NCI-H1436 treated with DMSO at 0.1 percent for 48 hours (cell line): ENCODE results near the gene ENTPD2.

ENCODE experiments used
- DNase-seq: peaks from one replicate; lab custom pipeline; 2025; lab: John Stamatoyannopoulos, UW

The ENTPD2 gene

DNA sequence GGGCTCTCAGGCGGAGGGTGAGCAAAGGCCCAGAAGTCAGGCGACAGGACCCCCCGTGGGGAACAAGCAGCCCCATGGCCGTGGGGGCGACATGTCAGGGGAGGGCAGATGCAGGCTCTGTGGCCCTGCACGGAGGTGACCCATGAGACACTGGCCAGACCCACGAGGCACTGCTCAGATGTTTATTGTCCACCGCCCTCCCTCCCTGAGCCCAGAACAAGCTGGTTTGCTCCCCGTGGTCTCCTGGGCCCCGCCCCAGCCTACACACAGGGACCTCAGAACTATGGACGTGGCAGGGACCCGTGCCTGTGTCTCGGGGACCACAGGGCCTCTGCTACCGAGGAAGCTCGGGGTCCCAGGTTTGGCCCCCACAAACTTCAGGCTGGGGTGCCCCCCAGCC is 23.9 kb downstream of the ENTPD2 start:
- no peak for DNase-seq

DNA sequence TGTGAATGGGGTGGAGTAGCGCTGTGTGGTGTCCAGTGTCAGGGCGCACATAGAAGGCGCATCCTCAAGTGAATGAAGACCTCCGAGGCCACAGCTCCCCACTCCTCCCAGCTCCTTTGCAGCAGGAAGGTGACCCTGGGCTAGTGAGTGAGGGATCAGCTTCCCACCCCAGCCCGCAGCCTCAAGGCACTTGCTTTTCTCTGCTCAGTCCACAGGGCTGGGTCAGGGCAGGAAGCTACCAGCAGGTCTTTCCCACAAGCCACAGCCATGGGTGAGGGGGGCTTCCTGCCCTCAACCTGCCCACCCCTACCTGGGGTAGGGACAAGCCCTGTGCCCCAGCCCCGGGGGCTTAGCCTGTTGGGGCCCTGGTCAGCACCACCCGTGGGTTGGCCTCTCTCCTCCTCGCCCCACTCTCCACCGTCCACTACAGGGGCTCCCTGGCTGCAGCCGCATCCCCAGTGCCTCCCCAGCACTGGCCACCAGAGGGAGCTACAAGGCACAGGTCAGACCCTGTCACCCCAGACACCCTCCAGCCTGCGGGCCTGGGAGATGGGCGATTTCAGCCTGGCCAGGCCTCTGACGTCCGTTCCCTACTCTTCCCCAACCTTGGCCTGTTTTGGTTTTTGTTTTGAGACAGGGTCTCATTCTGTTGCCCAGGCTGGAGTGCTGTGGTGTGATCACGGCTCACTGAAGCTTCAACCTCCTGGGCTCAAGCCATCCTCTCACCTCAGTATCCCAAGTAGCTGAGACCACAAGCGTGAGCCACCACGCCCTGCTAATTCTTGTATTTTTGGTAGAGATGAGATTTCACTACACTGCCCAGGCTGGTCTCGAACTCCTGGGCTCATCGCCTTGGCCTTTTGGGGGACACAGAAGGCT is 24.6 kb downstream of the ENTPD2 start:
- no peak for DNase-seq

DNA sequence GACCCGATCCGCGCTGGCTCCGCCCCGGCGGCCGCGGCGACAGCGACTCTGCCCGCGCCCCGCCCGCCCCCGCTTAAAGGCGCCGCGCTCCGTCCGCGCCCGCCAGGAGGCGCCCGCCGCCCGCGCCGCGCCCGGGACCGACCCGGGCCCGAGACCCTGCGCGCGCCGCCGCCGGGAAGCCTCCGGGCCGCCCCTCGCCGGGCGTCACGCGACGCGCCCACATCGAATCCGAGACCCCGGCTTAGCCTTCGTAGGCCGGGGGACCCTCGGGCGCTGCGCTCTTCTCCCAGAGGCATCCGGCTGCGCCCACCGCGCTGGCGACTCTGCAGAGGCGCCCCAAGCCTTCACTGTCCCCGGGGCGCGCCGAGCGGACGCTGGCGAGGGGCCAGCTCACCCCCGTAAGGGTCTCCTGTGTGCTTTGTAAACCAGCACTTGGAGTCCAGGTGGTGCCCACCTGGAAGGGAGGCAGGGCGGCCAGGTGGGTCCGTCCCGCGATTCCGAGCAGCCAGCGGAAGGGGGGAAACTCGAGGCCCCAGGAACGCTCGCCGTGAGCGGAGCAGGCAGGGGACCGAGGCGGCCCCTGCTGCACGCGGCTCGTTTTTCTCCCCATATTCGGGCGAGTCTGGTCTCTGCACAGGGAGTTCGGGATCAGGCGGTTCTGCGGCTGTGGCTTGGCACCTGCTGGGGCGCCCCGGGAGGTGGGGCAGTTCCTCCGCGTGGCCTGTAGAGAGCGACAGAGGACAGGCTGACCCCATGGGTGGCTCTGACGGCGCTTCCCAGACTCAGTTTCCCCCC is 25.4 kb downstream of the ENTPD2 start:
- DNase-seq, result no peak

DNA sequence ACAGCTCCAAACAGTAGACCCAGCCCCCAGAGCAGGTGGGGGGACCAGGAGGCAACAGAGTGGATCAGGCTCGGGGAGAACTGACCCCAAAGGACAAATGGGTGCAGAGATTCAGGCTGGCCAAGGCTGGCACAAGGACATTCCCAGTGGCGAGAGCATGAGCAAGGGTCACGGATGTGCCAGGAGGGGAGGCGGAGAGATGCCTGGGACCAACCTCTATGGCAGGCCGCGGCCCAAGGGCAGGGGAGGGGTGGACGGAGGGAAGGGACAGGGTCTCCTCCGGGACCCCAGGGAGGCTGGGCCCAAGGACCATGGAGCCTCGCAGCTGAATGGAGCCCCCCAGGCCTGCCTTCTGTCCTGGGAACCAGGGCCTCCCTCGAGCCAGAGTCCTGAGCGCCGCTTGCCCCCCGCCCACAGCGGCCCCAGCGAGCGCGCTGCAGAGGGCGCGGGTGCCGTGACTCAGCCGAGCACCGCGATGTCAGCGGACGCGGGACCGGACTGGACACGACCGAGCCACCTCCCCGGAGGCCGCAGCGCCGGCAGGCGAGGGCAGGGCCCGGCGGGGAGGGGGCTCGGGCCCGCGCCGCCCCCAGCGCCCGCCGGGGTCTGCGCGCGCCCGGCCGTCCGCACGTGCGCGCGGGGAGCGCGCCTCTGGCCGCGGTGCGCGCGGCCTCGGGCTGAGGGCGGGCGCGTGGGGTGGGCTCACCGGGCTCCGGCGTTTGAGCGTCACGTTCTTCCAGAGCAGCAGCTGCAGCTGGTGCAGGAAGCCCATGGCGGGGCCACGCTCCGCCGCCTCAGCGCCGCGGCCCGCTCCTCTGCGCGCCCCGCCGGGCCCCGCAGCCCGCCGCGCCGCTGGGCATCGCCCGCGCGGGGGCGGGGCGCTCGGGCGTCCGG is 26.2 kb downstream of the ENTPD2 start, which contains the start of gene ABCA2:
Gene ABCA2, minus strand, starts transcription at position 869 of the 894 bp plus-strand sequence. Its CDS starts 97 bp downstream, at position 772.
- DNase-seq, result no peak

DNA sequence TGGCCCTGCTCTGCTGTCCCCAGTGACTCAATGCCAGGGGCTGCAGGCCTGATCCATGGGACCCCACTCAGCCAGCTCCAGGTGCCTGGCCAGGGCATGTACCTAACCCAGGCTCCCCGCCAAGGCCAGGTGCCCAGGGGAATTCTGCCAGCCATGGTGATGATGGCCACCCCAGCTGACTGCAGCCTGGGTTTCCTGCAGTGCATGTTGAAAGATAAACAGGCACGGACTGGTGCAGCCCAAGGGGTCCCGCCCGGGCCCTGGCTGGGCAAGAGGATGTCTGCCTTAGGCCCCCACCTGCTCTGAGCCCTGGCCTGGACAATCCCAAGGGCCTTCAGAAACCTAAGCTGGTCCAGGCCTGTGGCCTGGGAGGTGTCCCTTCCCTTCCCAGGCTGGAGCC is 27.0 kb downstream of the ENTPD2 start:
- DNase-seq, result no peak

DNA sequence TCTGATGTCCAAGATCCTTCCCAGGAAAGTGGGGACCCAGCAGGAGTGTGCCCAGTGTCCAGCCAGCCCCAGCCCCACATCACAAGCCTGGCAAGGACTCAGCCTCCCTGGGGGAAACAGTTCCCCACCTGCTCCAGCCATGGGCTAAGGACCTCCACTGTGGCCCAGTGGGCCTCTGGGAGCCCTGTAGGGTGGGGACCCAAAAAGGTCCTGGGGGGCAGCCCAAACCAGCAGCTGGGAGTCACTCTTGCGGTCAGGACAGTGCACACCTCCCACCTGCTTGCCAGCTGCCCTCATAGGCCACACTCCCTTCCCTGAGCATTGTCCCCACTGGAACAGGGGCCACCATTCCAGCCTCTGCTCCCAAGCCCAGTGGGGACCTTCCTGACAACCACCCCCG is 27.5 kb downstream of the ENTPD2 start:
- no peak for DNase-seq

DNA sequence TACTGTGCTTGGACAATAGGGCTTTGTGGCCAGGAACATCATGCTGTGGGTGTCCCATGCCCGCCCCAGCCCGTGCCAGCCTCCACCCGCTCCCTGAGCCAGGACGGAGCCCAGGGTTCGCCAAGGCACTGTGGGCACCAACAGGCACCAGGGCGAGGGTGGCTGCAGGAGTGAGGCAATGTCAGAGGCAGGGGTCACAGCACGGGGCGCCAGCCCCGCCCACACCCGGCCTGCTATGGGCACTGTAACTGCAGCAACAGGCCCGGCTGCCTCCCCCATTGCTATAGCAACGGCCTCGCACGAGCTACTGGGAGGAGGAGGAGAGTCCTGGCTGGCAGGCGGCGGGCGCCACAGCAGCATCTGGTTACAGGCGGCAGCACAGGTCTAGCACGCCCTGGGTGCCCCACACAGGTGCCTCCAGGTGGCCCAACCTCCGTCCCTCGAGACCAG is 28.3 kb downstream of the ENTPD2 start:
- peak; percentile 62 for DNase-seq

DNA sequence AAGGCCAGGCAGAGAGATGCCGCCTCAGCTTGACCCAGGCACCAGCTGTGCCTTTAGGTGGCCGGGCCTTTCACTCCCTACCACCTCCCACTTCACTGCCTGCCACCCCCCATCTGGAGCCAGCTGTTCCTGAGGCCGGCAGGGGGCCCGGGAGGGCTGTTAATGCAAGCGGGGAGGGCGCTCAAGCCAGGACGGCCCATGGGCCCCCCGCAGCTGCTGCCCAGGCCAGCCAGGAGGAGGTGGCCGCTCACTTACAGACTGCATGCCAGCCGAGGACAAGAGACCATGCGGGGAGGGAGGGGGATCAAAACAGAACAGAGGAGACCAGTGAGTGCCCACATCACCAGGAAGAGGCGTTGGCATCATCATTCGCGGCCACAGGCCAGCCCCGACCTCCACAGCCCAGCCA is 30.3 kb downstream of the ENTPD2 start:
- no peak for DNase-seq

DNA sequence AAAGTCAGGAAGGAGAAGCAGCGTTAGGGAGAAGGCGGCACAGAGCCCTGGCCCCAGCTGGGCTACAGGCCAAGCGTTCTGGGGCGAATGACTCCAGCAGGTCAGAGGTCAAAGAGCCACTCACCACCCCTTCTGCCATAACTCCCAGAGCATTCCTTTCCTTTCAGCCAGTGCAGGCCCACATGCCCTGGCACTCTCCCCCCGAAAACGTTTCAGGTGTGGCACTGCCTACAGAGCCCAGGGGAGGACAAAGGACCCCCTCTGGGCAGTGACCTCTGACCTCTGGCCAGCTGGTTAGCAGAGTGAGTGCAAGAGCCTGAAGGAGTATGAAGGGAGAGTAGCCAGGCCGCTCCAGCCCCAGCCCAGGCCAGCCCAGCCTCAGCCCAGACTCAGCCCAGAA is 30.7 kb downstream of the ENTPD2 start:
- no peak for DNase-seq

DNA sequence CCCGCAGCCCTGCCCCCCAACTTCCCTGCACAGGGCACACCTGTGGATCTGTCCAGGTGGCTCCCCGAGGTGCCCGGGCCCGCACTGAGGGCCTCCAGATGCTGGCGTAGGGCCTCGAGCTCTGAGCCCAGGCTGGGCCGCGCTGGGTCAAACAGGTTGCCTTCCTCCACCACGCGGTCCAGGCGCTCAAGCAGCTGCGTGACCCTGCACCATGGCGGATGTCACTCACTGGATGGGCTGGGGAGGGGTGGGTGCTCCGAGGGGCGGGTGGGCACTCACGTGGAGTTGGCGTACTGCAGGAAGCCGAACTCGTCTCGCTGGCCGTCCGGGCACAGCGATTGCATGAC is 31.2 kb downstream of the ENTPD2 start:
- no peak for DNase-seq

DNA sequence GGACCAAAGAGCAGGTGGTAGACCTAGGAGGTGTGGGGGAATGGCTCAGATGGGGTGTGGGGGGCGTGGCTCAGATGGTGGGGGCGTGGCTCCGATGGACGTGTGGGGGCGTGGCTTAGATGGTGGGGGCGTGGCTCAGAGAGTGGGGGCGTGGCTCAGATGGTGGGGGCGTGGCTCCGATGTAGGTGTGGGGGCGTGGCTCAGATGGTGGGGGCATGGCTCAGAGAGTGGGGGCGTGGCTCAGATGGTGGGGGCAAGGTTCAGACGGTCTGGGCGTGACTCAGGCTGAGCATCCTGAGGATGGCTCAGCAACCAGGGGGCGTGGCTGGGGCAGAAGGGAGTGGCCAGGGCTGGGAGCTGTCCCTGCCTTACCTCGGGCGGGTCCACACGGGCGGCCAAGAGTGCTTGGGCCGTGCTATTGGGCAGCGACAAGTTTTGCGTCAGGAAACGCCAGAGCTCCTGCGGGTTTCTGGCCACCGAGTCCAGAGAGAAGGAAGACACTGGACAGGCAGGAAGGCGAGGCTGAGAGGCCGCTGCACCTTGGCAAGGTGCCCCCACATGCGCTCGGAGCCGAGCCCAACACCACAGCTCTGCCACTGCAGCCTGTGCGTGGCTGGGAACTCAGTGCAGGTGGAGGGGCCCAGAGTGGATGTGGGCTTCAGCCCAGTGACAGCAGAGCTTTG is 31.7 kb downstream of the ENTPD2 start:
- no peak for DNase-seq

DNA sequence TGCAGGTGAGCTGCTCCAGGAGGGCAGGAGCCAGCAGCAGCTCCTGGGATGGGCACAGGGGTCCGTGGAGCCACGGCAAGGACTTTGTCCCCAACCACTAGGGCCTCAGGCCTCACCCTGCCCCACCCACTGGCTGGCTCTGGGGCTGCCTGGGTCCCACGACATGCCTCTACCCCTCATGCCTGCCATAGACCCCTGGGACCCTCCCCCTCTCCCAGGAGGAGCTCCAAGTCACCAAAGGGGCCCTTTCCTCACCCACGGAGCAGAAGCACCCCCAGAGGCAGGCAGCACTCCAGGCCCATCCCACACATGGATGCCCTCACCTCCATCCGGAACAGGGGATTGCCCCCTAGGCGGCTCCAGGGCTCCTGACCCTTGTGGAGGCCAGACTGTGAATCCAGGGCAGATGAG is 32.3 kb downstream of the ENTPD2 start:
- no peak for DNase-seq

DNA sequence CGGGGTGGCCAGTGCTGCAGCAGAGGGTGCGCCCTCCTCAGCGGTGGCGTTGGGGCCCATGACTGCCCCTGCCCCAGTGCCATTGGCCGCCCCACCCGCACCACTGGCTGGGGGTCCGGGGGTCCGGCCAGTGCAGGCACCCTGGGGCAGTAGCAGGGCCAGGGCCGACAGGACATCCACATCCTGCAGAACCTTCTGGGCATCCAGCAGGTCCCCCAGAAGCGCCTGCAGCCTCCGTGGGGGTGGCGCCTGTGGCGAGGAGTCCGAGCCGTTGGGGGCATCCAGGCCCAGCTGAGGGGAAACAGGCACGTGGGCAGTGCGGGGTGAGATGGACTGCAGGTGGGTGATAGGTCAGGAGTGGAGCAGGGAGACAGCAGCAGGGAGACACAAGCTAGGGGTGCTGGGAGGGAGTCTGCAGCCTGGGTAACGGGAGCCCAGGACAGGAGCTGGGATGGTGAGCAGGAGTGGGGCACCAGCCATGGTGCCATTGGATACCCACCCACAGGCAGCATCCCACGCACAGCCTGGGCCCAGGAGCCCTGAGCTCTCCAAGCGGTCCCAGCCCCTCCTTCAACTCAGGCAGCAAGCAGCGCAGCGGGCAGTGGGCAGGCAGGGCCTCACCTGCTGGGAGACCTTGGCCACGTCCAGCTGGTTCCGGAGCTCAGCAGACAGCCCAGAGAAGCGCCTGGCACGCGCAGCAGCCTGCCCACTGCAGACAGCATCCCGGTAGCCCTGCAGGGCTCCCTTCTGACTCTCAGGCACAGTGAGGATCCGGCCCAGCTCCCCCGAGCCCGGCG is 32.9 kb downstream of the ENTPD2 start:
- no peak for DNase-seq

DNA sequence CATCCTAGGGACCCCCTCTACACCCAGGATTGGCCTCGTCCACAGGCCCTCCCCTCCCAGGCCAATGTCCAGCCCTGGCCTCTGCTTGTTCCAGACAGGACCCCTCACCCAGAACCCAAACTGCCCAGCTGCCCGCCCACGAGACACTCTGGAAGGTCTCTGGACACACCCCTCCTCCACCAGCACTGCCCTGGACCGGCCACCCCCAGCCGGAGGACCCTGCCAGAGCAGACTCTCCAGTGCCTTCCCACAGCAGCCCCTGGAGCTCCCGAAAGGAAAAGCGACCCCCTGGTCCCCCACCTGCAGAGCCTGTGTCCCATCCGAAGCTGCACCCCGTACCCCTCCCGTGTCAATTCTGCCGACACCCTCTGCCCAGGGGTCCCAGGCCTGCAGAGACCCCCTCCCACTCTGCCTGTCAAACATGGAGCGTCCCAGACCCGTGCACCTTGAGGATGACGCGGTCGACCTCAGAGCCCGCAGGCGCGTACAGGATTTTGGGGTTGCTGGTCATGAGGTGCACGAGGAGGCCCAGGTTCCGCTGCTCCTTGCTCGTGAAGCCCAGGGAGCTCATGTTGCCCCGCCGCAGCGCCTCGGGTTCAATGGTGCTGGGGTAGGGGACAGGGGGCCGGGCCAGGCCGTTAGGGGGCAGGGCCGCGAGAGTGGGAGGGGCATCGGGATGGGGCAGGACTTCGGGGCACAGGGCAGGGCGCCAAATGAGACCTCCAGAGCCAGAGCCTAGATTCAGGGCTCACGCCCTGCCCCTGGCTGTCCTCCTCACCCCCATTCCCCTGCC is 33.8 kb downstream of the ENTPD2 start:
- DNase-seq, result no peak

DNA sequence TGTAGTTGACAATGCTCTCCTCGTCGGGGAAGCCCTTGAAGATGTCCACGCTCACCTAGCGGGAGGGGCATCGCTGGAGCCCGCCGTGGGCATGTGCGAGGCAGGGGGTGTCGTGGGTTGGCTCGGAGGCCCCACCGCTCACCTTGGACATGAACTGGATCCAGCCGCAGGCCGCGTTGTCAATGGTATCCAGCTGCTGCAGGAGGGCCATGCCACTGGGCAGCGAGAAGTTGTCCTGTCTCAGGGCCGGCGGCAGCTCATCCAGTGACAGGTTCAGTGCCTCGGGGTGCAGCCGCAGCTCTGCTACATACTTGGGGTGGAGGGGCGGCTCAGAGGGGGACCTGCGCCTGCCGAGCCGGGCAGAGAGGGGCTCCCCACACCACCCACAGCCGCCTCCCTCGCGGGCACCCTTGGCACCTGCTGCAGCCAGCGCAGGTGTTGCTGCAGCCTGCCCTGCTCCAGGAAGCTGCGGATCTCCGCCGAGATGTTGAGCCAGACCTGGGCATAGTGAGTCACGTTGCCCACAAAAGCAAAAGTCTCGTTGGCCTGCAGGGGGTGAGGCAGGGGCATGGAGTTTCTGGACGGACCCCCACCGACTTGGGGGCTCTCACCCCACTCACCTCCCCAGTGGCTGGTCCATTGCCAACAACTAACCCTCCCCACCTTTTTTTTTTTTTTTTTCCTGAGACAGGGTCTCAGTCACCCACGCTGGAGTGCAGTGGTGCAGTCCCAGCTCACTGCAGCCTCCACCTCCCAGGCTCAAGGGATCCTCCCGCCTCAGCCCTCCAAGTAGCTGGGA is 34.9 kb downstream of the ENTPD2 start:
- DNase-seq, result no peak

DNA sequence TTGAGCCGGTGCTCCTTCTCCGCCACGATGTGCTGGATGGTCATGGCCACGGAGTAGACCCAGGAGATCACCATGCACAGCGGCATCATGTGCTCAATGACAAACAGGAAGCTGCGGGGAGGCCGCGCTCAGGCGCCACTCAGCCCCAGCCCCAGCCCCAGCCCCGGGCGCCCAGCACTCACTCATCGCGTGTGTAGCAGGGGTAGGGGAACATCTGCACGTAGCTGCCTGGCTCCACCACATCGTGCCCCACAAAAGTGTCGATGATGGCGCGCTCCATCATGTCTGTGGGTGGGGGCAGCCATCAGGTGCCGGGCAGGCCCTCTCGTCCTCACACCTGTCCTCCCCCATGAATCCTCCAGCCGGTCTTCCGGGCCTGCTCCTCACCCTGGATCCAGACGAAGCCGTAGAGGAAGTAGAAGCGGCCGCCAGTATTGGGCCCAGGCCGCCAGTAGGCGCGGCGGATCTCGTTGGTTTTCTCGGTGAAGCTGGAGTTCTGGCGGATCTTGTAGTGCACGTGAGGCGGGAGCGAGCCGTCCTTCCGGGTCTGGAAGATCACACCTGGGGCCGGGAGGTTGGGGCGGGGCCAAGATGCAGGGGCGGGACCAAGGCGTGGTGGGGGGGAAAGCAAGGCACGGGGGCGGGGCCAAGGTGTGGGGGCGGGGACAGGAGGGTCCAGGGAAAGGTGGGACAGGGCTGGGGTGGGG is 35.9 kb downstream of the ENTPD2 start:
- DNase-seq, result no peak

DNA sequence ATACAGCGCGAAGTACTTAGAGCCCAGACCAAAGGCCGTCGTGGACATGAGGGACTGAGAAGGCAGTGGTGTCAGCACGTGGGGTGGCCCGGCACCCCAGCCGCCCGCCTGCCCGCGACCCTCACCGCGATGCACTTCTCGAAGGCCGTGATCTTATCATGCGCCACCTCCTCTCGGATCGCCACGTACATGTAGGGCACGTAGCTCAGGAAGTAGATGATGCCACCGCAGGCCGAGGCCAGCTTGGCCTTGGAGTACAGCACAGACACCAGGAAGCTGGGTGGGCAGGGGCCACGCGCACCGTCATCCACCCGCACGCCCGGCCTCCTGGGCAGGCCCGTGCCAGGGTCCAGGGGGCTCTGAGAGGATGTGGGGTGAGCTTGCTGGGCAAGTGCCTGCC is 36.8 kb downstream of the ENTPD2 start:
- no peak for DNase-seq

DNA sequence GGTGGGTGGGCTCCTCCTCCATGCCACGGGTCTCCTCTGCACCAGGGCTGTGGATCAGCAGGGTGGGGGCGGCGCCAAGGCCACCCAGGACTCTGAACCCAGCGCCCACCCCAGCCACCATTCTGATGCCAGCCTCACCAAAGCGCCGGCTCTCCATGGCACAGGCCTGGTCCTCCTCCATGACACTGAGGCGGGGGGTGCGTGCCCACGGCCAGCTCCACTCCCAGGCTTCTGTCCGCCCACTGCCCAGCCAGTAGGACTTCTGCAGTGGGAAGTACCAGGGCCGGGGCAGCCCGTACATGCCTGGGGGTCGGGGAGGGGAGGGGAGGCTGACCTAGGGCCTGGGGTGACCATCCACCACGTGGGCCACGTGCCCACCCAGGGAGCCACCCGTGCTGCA is 37.4 kb downstream of the ENTPD2 start:
- no peak for DNase-seq
